GM19238 (cell line): ENCODE data around the gene NTM.
"Not testable (repeated sequence)": the region's sequence is repeated elsewhere in the genome, so short reads cannot be mapped to it uniquely, and the experiment has no call there.

ENCODE experiments used
- DNase-seq: peaks from one replicate; pipeline ENCODE4 v3.0.0; 2011; ENCODE audit warnings: low spot score; ENCODE audit not compliant: insufficient read length

Gene NTM

GRCh38 chr11:132337819-132338416 lies 967.5 kb downstream of the NTM start:
- no peak for DNase-seq

GRCh38 chr11:132342408-132342807 lies 972.0 kb downstream of the NTM start:
- DNase-seq = no peak

GRCh38 chr11:132343445-132344175 lies 973.2 kb downstream of the NTM start:
- no peak for DNase-seq

- no peak for DNase-seq
Measured at GRCh38 chr11:132346558-132347148, 976.2 kb downstream of the NTM start.

- no peak for DNase-seq
Measured at GRCh38 chr11:132347156-132348090, 977.0 kb downstream of the NTM start.

GRCh38 chr11:132349811-132350733 lies 979.7 kb downstream of the NTM start:
- DNase-seq = no peak

- DNase-seq = no peak
Measured at GRCh38 chr11:132351050-132351449, 980.6 kb downstream of the NTM start.

- no peak for DNase-seq
Measured at GRCh38 chr11:132352497-132352896, 982.1 kb downstream of the NTM start.

- DNase-seq = no peak
Measured at GRCh38 chr11:132353255-132353654, 982.8 kb downstream of the NTM start.

- peak; percentile 29 for DNase-seq
Measured at GRCh38 chr11:132357811-132358572, 987.6 kb downstream of the NTM start.

GRCh38 chr11:132358573-132358953 lies 988.1 kb downstream of the NTM start:
- DNase-seq = no peak

GRCh38 chr11:132361011-132361550 lies 990.7 kb downstream of the NTM start:
- no peak for DNase-seq

- no peak for DNase-seq
Measured at GRCh38 chr11:132365650-132366049, 995.2 kb downstream of the NTM start.

GRCh38 chr11:132367293-132367692 lies 996.9 kb downstream of the NTM start:
- no peak for DNase-seq

- DNase-seq = not testable (repeated sequence)
Measured at GRCh38 chr11:132370114-132370513, 999.7 kb downstream of the NTM start.

- no peak for DNase-seq
Measured at GRCh38 chr11:132373405-132374143, 1003.2 kb downstream of the NTM start.

- no peak for DNase-seq
Measured at GRCh38 chr11:132379540-132379939, 1009.1 kb downstream of the NTM start.
